Cortex of kidney (tissue), 1 donor: ENCODE measurements around the gene XIST.
"Not testable (repeated sequence)": the region's sequence is repeated elsewhere in the genome, so short reads cannot be mapped to it uniquely, and the experiment has no call there.

Experiments used
- DNase-seq: peaks from one replicate; lab custom pipeline; 2025; lab: John Stamatoyannopoulos, UW

XIST gene

DNA sequence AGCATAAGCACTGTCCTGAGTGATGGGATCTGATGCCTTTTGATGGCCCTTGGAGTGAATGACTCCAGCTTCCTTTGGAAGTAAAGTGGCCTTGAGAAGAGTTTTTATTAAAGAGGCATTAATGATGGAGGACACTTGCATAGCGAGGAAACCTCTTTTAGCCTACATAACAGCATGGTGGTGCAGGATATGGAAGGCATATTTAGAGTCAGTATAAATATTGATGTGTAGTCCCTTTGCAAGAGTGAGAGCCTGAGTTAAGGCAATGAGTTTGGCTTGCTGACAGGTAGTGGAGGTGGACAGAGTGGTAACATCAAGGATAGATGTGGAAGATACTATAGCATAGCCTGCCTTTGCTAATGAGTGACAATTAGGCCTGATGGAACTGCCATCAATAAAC is 48.4 kb downstream of the XIST start:
- DNase-seq: not testable (repeated sequence)

DNA sequence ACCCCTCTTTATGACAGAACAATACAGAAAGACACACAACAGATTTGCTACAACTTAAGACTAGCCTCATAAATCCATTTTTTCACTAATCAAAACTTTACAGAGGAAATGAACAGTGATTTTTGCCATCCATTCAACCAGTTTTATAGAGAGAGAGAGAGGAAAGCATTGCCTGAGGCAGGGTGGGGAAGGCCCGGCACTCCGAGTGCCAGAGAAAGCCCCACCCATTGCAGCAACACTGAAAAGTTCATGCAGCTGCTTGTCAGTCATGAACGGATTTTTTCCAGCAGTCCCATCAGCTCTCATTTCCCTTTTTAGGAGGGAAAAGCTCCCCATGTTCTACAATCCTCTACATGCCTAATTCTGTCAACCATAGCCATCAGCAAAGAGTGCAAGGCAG is 52.6 kb downstream of the XIST start:
- DNase-seq: no peak

DNA sequence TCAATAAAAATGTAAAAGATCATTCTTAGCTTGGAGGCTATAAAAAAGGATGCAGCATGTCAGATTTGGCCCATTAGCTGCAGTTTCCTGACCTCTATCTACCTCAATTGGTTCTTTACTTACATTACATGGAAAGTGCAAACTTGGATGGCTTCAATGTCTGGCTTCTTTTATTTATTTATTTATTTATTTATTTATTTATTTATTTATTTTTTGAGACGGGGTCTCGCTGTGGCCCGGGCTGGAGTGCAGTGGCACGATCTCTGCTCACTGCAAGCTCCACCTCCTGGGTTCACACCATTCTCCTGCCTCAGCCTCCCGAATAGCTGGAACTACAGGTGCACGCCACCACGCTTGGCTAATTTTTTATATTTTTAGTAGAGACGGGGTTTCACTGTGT is 60.0 kb downstream of the XIST start:
- not testable (repeated sequence) for DNase-seq

DNA sequence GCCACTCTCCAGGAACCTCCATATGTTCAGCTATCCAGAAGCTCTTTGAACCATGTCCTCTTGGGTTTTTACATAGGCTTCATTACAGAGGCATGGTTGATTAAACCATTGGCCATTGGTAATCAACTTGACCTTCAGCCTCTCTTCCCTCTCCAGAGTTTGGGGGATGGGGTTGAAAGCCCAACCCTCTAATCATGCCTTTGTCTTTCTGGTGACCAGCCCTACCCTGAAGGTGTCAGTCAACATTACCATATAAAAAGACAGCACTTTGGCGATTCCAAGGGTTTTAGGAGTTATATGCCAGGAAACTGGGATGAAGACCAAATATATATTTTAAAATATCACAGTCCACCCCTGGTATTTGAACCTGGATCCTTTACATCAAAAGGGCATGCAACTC is 67.0 kb downstream of the XIST start:
- no peak for DNase-seq
